ENCODE measurements around the gene AASS. TPM values are rescaled to one million over a fixed set of nuclear protein-coding genes. Genes with fewer than 3 reads are reported as not detected.

The AASS gene
- total and polyA plus RNA-seq, 4 experiments from 2014 or later: 0.79 to 3.0 (median 2.6) TPM; not detected in 1

Other genes starting within 250 kb of the AASS start
- not detected for gene FEZF1, start 160.5 kb upstream of the AASS start, total RNA-seq
- not detected for gene FEZF1, start 160.5 kb upstream of the AASS start, polyA plus RNA-seq